OCI-LY1 (cell line): Measurements from ENCODE around the gene TMEM178B.
"Not testable (repeated sequence)": the region's sequence is repeated elsewhere in the genome, so short reads cannot be mapped to it uniquely, and the experiment has no call there.

Source experiments
- EZH2 ChIP-seq: fragments of 200-600 bp; sonication (generic), shearing (Covaris generic); IDR thresholded peaks from 2 replicates; pipeline ENCODE4 v1.8.0; 2017; ENCODE audit warnings: borderline replicate concordance, mixed run types, mild to moderate bottlenecking, antibody characterized with exemption, low read length, moderate library complexity, mixed read lengths
- TF ChIP-seq, protein P1 (sequence below): fragments of 200-600 bp; sonication (generic), shearing (Covaris generic); IDR thresholded peaks from 2 replicates; pipeline ENCODE4 v1.5.1; 2017; ENCODE audit warnings: mild to moderate bottlenecking, antibody characterized with exemption, low read length, moderate library complexity, mixed read lengths

DNA sequence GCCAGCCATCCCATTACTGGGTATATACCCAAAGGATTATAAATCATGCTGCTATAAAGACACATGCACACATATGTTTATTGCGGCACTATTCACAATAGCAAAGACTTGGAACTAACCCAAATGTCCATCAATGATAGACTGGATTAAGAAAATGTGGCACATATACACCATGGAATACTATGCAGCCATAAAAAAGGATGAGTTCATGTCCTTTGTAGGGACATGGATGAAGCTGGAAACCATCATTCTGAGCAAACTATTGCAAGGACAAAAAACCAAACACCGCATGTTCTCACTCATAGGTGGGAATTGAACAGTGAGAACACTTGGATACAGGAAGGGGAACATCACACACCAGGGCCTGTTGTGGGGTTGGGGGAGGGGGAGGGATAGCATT, 15.6 kb downstream of the TMEM178B start:
- TF ChIP-seq, protein P1, sequence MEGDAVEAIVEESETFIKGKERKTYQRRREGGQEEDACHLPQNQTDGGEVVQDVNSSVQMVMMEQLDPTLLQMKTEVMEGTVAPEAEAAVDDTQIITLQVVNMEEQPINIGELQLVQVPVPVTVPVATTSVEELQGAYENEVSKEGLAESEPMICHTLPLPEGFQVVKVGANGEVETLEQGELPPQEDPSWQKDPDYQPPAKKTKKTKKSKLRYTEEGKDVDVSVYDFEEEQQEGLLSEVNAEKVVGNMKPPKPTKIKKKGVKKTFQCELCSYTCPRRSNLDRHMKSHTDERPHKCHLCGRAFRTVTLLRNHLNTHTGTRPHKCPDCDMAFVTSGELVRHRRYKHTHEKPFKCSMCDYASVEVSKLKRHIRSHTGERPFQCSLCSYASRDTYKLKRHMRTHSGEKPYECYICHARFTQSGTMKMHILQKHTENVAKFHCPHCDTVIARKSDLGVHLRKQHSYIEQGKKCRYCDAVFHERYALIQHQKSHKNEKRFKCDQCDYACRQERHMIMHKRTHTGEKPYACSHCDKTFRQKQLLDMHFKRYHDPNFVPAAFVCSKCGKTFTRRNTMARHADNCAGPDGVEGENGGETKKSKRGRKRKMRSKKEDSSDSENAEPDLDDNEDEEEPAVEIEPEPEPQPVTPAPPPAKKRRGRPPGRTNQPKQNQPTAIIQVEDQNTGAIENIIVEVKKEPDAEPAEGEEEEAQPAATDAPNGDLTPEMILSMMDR = not testable (repeated sequence)
- not testable (repeated sequence) for TF ChIP-seq EZH2
